ENCODE data around the gene DEPDC7.
"Not testable (repeated sequence)": the region's sequence is repeated elsewhere in the genome, so short reads cannot be mapped to it uniquely, and the experiment has no call there.

DEPDC7 gene

DNA sequence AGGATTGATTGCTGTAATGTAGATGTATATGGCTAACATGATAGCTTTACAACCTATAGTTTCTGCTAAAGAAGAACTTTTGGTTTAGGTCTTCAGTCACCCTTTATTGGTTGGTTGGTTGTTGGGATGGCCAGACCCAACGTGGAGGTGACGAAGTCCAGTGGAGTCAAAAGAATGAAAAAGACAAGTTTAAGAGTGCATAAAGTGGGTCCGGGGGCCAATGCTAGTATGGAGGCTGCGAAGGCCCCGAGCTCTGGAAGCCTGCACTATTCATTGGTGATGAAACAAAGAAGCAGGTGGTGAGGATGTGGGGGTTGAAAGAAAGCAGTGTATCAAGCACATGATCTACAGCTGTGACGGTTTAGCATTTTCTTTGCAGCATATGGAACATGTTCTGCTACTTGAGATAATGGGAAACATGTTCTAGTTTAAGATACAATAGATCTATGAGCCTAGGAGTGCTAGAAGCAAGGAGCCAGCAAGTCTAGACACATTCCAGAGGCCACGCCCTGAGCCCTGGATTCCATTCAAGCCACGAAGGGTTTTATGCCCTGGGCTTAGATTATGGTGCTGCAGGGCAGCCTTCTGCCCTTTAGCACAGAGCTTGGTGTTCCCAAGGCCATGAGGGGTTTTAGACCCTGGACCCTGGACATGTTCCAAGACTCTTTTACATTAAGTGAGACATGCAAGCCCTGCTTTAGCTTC is 30.0 kb downstream of the DEPDC7 start:
- TF ChIP-seq CTCF (IDR thresholded peaks at IDR 0.05; ENCODE audit: insufficient read depth, low read length) (no peak), GABPA (IDR thresholded peaks at IDR 0.05; ENCODE audit: low read depth) (no peak)
- no peak for DNase-seq (ENCODE audit: low read depth in 1 of 2, low spot score in 1 of 2)
- no peak overlapping the region for H3K4me3 ChIP-seq (replicated peaks; ENCODE audit: insufficient read depth, low read length)
- no peaks in the 10 kb centered on the region for H3K27me3 ChIP-seq (ENCODE audit: insufficient read depth, poor library complexity, severe bottlenecking)
- no peak overlapping the region for H3K27ac ChIP-seq (replicated peaks)

DNA sequence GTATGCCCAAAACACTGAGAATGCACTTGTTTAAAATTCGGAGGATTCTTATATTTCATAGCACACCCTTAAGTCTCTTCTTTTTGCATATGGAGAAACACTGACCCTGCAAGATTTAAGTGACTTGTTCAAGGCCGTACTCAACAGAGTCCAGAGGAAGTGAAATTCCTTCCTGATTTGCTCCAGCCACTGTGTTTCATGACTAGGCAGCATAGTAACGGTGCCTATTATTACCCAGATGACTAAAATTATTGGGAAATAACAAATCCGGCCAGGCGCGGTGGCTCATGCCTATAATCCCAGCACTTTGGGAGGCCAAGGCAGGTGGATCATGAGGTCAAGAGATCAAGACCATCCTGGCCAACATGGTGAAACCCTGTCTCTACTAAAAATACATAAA is 33.0 kb downstream of the DEPDC7 start:
- peak; percentile 58; the same call in 1 of the 2 replicates for TF ChIP-seq SPI1 (IDR thresholded peaks at IDR 0.05; ENCODE audit: borderline replicate concordance, low read depth)
- H3K27me3 ChIP-seq (ENCODE audit: insufficient read depth, poor library complexity, severe bottlenecking); H3K4me3 ChIP-seq (replicated peaks; ENCODE audit: insufficient read depth, low read length); H3K27ac ChIP-seq (replicated peaks): not testable (repeated sequence)
- DNase-seq (ENCODE audit: low read depth in 1 of 2, low spot score in 1 of 2) = peak in 1 of 2 experiments; percentile 36

DNA sequence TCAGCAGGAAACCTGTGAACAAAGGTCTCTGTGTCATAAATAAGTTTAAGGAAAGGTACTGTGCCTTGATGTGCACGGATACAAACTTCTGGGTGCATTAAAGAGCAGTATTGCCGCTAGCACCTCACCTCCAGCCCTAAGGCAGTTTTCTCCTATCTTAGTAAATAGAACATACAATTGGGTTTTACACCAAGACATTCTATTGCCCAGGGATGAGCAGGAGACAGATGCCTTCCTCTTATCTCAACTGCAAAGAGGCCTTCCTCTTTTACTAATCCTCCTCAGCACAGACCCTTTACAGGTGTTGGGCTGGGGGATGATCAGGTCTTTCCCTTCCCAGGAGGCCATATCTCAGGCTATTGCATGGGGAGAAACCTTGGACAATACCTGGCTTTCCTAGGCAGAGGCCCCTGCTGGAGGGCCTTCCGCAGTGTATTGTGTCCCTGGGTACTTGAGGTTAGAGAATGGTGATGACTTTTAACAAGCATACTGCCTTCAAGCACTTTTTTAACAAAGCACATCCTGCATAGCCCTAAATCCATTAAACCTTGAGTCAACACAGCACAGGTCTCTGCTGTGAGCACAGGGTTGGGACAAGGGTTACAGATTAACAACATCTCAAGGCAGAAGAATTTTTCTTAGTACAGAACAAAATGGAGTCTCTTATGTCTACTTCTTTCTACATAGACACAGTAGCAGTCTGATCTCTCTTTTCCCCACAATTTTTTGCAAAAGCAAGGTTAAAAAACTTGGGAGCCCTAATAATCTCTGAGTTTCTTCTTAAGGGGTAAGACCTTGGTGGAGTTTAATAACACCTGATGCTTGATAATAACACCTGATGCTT is 34.1 kb downstream of the DEPDC7 start:
- H3K27me3 ChIP-seq (ENCODE audit: insufficient read depth, poor library complexity, severe bottlenecking); H3K4me3 ChIP-seq (replicated peaks; ENCODE audit: insufficient read depth, low read length); H3K27ac ChIP-seq (replicated peaks): not testable (repeated sequence)
- peak in 1 of 2 experiments; percentile 22 for DNase-seq (ENCODE audit: low read depth in 1 of 2, low spot score in 1 of 2)
- peak; percentile 53; the same call in 1 of the 2 replicates for TF ChIP-seq SPI1 (IDR thresholded peaks at IDR 0.05; ENCODE audit: borderline replicate concordance, low read depth)

- TF ChIP-seq REST (IDR thresholded peaks at IDR 0.05; ENCODE audit: insufficient replicate concordance, low read depth) = no peak
- peak; percentile 11; the same call in 1 of the 2 replicates for TF ChIP-seq SPI1 (IDR thresholded peaks at IDR 0.05; ENCODE audit: borderline replicate concordance, low read depth)
- no peaks in the 10 kb centered on the region for H3K27me3 ChIP-seq (ENCODE audit: insufficient read depth, poor library complexity, severe bottlenecking)
- no peak overlapping the region for H3K4me3 ChIP-seq (replicated peaks; ENCODE audit: insufficient read depth, low read length)
- H3K27ac ChIP-seq (replicated peaks) = no peak overlapping the region
- no peak for DNase-seq (ENCODE audit: low read depth in 1 of 2, low spot score in 1 of 2)
Measured at GRCh38 chr11:33052231-33052630, 36.6 kb downstream of the DEPDC7 start.

- Histone ChIP-seq H3K27me3 (ENCODE audit: insufficient read depth, poor library complexity, severe bottlenecking) (no peaks in the 10 kb centered on the region), H3K4me3 (replicated peaks; ENCODE audit: insufficient read depth, low read length) (no peak overlapping the region), H3K27ac (replicated peaks) (no peak overlapping the region)
- no peak for DNase-seq (ENCODE audit: low read depth in 1 of 2, low spot score in 1 of 2)
- TF ChIP-seq GABPA (IDR thresholded peaks at IDR 0.05; ENCODE audit: low read depth) (no peak), CTCF (IDR thresholded peaks at IDR 0.05; ENCODE audit: insufficient read depth, low read length) (no peak), SPI1 (IDR thresholded peaks at IDR 0.05; ENCODE audit: borderline replicate concordance, low read depth) (no peak), POLR2AphosphoS5 (IDR thresholded peaks at IDR 0.05; ENCODE audit: low read depth) (no peak), REST (IDR thresholded peaks at IDR 0.05; ENCODE audit: insufficient replicate concordance, low read depth) (no peak)
Measured at GRCh38 chr11:33055375-33055774, 39.7 kb downstream of the DEPDC7 start.
